GF-D8 (cell line): ENCODE measurements around the gene BRIP1.

ENCODE experiments used
- DNase-seq: peaks from one replicate; lab custom pipeline; 2025; lab: John Stamatoyannopoulos, UW

The BRIP1 gene

DNA sequence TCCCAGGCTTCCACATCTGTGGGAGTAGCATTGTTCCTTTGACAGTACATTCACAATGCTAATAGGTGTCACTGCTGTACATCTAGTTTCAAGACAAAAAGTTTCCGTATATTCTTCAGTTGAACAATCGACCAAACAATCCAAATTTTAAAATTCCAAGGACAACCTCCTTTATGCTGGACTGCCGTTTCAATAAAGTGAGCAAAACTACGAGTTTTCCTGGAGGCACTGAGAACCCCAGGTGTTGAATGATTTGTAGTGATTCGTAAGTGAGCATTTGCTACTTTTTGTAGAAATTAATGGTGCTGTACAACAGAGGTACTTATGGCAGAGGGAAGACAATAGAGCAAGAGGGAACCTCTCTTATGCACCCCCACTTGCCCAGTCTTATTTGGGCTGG, 201.1 kb downstream of the BRIP1 start:
- no peak for DNase-seq

DNA sequence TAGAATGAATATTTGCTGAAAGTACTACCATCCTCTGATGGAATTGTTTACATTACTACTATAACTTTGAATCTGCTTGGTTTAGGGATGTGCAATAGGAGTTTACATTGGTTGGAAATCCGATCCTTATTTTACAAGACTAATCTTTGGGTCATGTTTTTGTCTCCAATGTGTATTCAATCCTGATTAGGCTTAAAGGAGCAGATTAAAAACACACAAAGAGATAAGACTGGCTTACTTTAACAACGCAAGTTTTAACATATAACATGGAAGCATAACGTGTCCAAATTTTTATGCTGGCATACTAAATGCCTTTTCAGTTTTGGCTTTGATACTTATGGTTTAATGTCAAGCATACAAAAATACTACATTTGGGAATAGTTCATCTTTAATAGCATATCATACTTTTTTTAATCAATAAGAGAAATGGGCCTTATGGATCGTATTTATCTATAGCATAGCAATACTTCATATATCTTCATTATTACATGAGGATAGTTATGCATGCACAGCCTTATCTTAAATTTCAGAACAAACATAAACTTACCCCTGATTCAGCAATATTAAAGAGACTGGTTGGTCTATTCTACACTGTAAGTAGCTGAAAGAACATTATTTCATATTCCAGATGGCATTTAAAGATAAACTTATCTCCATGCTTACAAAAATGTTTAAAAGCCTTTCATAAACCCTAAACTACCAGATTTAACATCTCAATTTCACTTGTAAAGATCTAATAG, 202.4 kb downstream of the BRIP1 start:
- DNase-seq: no peak

DNA sequence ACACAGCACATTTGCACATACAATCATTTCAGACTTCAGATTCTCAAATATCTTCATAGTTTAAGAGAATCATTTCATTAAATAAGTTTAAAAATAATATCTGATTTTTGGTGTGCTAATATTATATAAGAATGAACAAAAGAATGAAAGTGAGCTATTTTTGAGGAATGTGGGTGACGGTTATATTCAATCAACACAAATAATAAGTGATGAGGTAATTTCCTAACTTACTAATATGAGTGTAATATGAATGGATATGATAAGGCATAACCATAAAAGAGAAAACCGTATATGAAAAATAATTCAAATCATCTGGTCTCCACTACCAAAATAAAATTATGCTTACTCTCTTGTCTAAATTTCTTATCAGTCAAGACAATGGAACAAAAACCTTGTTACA, 203.9 kb downstream of the BRIP1 start:
- DNase-seq: no peak

DNA sequence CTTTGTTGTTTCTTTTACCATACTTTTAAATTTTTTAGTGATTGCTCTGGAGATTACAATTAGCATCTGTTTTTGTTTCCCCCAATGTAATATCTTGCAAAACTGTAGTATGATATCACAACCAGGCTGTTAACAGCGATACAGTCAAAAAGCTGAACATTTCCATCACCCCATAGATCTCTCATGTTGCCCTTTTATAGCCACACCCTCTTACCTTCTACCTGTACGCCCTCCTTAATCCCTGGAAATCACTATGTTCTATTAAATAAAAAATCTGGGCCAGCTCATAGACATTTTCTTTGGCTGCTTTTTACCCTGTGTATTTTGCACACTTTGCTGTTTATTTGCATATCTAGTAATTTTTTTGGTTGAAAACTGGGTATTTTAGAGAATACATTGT, 205.1 kb downstream of the BRIP1 start:
- DNase-seq: no peak

DNA sequence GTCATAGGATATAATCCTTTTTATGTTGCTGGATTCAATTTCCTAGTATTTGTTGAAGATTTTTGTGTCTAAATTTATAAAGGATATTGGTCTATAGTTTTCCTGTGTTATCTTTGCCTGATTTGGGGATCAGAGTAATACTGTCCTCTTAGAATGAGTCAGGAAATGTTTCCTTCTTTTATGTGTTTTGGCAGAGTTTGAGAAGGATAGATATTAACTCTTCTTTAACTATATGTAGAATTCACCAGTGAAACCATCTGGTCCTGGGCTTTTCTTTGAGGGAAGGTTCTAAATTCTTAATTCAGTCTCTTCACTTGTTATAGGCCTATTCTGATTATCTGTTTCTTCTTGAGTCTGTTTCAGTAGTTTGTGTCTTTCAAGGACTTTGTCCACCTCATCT, 206.0 kb downstream of the BRIP1 start:
- no peak for DNase-seq

DNA sequence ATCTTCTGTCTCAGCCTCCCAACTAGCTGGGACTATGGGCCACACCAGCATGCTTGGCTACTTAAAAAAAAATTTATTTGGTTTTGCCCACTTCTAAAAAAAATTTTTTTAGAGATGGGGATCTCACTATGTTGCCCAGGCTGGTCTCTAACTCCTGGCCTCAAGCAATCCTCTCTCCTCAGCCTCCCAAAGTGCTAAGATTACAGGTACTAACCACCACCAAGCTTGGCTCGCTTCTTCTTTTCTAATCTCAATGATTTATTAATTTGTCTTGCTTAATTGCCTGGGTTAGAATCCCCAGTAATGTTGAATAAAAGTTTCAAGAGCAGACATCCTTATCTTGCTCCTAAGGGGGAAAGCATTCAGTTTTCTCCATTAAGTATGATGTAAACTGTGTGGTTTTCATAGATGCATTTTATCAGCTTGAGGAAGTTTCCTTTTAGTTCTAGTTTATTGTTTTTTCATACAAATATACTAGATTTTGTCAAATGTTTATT, 206.6 kb downstream of the BRIP1 start:
- no peak for DNase-seq

DNA sequence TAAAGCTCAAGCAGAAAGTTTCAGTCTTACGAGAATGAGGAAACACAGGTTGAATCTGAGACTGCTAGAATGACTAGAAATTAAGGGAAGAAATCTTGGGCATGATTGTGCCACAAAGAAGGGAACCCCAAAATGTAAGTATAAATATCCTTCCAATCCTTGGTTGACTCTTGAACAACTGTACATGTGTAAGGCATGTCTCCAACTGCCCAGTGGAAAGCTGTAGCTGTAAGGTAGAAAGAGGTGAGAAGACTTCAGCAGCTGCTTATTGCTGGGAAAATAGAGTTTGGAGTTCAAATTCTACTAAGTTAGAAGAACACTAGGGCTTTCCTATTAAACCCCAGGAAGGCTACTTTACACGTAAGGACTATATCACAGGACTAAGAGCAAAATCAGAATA, 212.6 kb downstream of the BRIP1 start:
- DNase-seq: no peak

DNA sequence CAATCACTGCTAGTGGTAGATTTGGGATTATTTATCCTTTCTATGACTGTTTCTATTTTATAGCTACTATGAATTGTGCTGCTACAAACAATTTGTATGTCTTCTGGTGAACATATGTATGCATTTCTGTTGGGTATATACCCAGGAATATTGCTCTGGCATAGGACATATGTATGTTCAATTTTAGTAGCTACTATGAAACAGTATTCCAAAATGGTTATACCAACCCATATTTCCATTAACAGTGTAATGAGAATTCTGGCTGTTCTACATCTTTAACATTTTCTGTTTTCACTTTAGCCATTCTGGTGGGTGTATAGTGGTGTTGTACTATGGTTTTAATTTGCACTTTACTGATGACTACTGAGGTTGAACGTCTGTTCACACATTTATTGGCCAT, 214.7 kb downstream of the BRIP1 start:
- no peak for DNase-seq

DNA sequence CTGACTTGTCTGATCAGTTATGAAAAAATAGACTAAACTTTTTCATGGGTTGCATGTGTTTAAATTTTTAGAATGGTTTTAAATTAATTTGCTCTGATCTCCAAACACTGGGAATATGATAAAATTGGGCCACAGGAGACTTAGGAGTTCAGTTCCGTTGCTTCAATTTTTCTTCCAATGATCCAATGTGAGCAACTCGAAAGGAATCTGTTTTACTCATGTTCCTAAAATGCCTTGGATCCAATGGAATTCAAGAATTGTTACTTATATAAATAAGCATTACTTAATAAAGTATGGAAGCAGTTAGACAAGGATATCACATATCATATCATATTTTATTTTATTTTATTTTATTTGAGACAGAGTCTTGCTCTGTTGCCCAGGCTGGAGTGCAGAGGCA, 216.3 kb downstream of the BRIP1 start:
- DNase-seq: no peak

DNA sequence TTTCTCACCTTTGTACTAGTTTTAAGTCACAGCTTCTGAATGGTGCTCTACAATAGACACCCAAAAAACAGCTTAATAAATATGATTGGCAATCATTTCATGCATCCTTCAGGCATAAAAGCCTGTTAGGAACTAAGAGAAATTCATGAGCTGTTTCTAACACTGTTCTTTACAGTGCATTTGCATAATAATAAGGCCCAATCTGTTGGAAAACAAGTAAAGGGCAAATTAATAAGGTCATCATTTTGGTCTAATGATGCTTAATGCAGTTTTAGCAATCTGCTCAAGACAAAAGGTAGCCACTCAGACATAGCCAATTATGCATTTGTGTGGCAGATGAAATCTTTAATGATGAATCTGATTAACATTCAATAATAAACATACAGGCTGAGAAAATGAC, 216.8 kb downstream of the BRIP1 start:
- no peak for DNase-seq

DNA sequence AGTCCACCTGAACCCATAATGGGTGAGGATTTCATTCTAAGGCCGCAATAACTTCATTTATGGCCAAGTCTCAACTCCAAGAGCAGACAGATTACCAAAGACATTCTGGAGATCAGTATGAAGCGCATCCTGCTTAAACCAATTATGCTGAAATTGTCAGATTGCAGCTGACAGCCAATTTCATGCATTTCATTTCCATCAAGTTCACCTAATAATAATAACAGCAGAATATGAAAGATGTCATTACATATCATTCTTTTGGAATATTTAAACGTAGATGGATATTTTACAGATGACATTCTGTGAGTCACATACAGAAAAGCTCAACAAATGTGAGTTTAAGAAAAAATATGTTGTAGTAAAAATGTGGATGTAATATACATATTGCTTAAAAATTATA, 217.4 kb downstream of the BRIP1 start:
- no peak for DNase-seq

DNA sequence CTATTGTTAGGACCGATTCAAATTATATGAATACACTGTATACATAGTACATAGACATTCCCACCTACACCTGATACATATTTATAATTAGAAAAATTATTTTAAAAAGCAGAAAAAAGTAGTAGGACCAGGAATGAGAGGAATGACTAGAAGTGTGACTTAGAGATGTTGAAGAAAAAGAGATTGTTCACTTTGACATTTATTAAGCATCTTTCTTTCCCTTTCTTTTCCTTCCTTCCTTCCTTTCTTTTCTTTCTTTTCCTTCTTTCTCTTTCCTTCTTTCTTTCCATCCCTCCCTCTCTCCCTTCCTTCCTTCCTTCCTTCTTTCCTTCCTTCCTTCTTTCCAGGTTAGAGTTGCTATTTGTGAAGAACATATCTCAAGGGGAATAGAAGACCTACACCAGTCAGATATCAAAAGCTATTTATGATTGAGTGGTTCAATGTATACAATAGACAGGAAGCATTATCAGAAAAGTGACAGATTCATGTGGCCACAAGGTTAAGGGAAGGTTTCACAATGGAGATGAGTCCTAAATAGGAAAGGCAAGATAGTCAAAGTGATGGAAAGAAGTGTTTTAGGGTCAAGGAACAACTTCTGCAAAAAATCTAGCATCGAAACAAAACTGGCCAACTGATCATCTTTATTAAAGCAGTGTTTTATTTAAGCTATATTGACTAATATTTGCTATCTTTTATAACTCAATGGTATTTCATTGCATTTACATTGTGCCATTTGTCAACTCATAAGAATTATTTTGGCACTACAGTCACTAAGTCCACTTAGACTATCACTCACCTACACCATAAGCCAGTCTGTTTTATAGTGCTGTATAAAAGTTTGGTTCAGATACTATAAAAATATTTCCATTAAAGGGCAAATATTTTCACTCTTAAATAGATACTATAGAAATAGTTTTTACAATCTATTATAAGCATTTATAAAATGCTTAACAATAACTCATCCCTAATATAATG, 218.2 kb downstream of the BRIP1 start:
- DNase-seq: no peak

DNA sequence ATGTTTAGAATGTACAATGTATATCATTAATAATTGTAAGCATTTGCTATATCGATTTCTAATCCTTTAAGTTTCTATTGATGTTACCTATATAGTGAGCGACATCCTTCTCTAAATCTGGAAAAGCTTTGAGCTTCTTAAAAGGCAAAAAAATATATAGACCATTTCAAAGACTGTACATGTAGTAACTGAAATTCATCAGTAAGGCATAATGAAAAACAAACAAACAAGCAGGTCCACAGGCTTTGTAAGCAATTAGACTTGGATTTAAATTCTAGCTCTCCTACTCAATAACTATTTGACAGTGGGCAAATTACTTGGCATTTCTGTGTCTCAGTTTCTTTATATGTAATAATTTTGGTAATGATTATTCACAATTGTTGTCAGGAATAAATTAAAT, 220.6 kb downstream of the BRIP1 start:
- DNase-seq: no peak

DNA sequence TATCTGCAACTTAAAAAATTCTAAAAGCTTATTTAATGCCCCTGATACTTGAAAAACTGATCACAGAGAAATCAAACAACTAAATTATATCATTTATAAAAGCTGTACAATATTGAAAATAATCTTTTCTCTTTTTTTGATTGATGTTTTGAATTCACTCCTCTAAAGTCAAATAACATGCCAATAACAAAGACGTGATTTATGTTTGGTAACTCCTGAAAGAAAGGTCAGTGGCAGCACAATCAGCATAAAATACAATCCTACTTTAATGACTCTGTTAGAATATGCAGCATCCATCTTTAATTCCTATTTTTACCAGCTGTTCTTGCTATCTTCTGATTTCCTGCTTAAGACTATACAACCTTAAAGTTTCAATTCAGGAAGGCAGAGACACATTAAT, 221.6 kb downstream of the BRIP1 start:
- DNase-seq: no peak

DNA sequence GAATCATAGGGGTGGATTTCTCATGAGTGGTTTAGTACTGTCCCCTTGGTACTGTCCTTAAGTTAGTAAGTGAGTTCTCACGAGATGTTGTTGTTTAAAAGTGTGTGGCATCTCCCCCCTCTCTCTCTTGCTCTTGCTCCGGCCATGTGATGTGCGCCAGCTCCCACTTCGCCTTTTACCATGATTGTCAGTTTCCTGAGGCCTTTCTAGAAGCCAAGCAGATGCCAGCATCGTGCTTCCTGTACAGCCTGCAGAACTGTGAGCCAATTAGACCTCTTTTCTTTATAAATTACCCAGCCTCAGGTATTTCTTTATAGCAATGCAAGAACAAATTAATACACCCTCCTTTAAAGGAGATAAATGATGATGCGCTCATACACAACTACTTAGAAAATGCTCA, 222.2 kb downstream of the BRIP1 start:
- DNase-seq: no peak

DNA sequence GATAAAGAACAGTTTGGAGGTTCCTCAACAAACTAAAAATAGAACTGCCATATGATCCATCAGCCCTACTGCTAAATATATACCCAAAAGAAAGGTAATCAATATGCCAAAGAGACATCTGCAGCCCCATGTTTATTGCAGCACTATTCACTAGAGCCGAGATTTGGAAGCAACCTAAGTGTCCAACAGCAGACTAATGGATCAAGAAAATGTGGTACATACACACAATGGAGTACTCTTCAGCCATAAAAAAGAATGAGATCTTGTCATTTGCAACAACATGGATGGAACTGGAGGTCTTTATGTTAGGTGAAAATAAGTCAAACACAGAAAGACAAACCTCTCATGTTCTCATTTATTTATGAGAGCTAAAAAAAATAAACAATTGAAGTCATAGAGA, 223.5 kb downstream of the BRIP1 start:
- DNase-seq: no peak

DNA sequence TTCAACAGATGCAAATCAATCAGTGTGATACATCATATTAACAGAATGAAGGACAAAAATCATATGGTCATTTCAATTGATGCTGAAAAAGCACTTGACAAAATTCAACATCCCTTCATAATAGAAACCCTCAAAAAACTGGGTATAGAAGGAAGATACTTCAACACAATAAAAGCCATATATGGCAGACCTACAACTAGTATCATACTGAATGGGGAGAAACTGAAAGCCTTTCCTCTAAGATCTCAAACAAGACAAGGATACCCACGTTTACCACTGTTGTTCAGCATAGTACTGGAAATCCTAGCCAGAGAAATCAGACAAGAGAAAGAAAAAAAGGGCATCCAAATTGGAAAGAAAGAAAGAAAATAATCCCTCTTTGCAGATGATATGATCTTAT, 225.2 kb downstream of the BRIP1 start:
- no peak for DNase-seq

DNA sequence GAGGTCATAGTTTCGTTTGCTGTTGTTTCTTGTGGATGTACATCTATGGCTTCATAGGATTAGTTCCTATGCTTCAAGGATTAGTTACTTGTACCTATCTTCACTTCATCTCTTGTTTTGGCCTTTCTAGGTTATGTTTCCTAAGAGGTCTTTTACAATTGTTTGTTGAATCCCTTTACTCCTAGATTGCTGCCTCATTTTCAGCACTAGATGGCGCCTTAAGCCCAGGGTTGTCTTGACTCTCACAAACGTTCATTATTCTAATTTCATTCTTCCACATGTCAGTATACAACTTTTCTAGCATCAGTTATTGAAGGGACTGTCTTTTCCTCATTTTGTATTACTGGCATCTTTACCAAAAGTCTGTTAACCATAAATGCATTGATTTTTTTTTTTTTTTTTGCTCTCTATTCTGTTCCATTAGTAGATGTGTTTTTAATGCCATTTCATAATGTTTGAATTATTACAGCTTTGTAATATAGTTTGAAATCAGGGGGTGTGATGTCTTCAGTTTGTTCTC, 227.4 kb downstream of the BRIP1 start:
- peak; percentile 3 for DNase-seq

DNA sequence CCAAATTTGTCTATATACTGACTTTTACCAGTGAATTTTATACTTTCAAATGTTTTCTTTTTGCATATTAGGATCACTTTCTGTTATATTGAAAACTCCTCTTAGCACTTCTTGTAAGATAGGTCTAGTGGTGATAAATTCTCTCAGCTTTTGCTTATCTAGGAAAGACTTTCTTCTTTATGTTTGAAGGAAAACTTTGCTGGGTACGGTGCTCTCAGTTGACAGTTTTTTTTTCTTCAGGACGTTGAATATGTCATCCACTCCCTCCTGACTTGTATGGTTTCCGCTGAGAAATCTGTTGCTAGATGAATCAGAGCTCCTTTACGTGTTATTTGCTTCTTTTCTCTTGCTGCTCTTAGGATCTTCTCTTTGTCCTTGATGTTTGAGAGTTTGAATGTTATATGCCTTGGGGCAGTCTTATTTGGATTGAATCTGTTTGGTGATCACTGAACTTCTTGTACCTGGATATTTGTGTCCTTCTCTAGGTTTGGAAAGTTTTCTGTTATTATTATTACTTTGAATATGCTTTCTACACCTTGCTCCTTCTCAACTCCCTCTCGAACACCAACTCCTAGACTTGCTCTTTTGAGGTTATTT, 228.3 kb downstream of the BRIP1 start:
- no peak for DNase-seq

DNA sequence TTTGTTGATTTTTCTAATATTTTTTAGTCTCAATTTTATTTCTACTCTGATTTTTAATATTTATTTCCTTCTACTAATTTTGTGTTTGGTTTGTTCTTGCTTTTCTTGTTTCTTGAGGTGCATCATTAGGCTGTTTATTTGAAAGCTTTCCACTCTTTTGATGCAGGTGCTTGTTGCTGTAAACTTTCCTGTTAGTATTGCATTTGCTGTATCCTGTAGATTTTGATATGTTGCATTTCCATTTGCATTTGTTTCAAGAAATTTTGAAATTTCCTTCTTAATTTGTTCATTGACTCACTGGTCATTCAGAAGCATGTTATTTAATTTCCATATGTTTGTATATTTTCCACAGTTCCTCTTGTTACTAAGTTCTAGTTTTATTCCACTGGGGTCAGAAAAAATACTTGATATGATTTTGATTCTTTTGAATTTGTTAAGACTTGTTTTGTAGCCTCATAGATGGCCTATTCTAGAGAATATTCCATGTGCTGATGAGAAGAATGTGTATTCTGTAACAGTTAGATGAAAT, 229.3 kb downstream of the BRIP1 start:
- DNase-seq: no peak

DNA sequence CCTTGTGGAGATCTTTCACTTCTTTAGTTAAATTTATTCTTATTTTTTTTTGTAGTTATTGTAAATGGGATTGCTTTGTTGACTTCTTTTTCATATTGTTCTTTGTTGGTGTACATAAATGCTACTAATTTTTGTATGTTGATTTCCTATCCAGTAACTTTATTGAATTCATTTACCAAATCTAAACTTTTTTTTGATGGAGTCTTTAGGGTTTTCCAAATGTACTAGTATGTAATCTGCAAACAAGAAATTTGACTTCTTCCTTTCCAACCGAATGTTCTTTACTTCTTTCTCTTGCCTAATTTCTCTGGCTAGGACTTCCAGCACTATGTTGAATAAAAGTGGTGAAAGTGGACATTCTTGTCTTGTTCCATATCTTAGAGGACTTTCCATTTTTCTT, 230.5 kb downstream of the BRIP1 start:
- DNase-seq: no peak

DNA sequence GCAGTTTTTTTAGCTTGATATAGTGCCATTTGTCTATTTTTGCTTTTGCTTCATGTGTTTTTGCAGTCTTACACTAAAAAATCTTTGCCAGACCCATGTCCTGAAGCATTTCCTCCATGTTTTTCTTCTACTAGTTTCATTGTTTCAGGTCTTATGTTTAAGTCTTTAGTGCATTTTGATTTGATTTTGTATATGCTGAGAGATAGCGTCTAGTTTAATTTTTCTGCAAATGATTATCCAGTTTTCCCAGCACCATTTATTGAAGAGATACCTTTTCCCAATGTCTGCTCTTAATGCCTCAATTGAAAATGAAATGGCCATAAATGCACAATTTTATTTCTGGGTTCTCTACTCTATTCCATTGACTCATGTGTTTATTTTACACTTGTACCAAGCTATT, 231.5 kb downstream of the BRIP1 start:
- no peak for DNase-seq
